HCT116 (cell line): ENCODE measurements around the gene ITSN1. TPM values are rescaled to one million over a fixed set of nuclear protein-coding genes. Genes with fewer than 3 reads are reported as not detected.

Experiments used
- ATAC-seq: fragments of 200-7000 bp; cut with Tn5 transposase; 2 replicates; pipeline ENCODE4 v1.9.1; 2020; ENCODE audit warnings: mild to moderate bottlenecking, moderate library complexity
- BruUV-seq: library from RNA; stranded (reverse); fragments of 400-500 nt; replicated peaks from 2 replicates; lab custom pipeline; 2021; lab: Mats Ljungman, UMichigan
- CTCF ChIA-PET: fragments of 300-600 bp; sonication (Branson Sonifier 250); formaldehyde crosslinking; loops from one replicate; lab custom pipeline; 2021; ENCODE audit warnings: antibody characterized with exemption; lab: Charles Lee
- POLR2A ChIA-PET: fragments of 300-600, 350-600 bp; sonication (Branson Sonifier 250); formaldehyde crosslinking; loops from one replicate; lab custom pipeline; 2021; ENCODE audit warnings: antibody characterized with exemption; lab: Charles Lee
- RAD21 ChIA-PET, 2 experiments: fragments of 300-600 bp; sonication (Branson Sonifier 250); formaldehyde crosslinking; loops; one replicate each; lab custom pipeline; 2023; ENCODE audit warnings: low total read pairs in 2 of 2; ENCODE audit not compliant: uncharacterized antibody in 2 of 2, unreplicated experiment in 2 of 2, low non-redundant PET in 1 of 2; lab: Charles Lee
- DNase-seq: peaks from one replicate; pipeline ENCODE4 v3.0.0-alpha.2; 2010; ENCODE audit warnings: low read depth, low spot score
- H2AFZ ChIP-seq: fragments of 200-600 bp; shearing (Covaris generic), sonication (generic); 2 replicates; pipeline ENCODE4 v1.6.1; 2017; ENCODE audit warnings: low read depth, mixed run types, mixed read lengths, antibody characterized with exemption, low read length; ENCODE audit not compliant: poor library complexity, severe bottlenecking
- H3K27ac ChIP-seq: 2 replicates; pipeline ENCODE4 v1.5.1; 2012; ENCODE audit warnings: low read depth, low read length
- H3K27me3 ChIP-seq: fragments of 200-600 bp; sonication (generic); 2 replicates; pipeline ENCODE4 v1.6.1; 2016; ENCODE audit warnings: mixed run types, low read length, mixed read lengths; ENCODE audit not compliant: insufficient read depth
- H3K36me3 ChIP-seq, 2 experiments: fragments of 200-500 bp in 1 of 2; fragments of 200-600 bp in 1 of 2; sonication (Bioruptor generic) in 1 of 2; sonication (generic) in 1 of 2; 2 replicates each; pipeline versions ENCODE4 v1.5.1 to v1.6.1; 2014 to 2016; ENCODE audit warnings: low read length in 2 of 2, inconsistent platforms in 1 of 2, mixed read lengths in 1 of 2, mixed run types in 1 of 2; ENCODE audit not compliant: insufficient read depth in 2 of 2, control insufficient read depth in 1 of 2
- H3K4me1 ChIP-seq, 2 experiments: fragments of 200-600 bp in 1 of 2; sonication (generic) in 1 of 2; 2 replicates each; pipeline versions ENCODE4 v1.5.1 to v1.6.1; 2012 to 2017; ENCODE audit warnings: low read length in 2 of 2, inconsistent platforms in 1 of 2, mild to moderate bottlenecking in 1 of 2, mixed read lengths in 1 of 2, mixed run types in 1 of 2, moderate library complexity in 1 of 2; ENCODE audit not compliant: insufficient read depth in 2 of 2, control insufficient read depth in 1 of 2
- H3K4me2 ChIP-seq: fragments of 200-600 bp; sonication (generic); 2 replicates; pipeline ENCODE4 v1.6.1; 2017; ENCODE audit warnings: mixed run types, low read length, mixed read lengths
- H3K4me3 ChIP-seq, 2 experiments: fragments of 200-600 bp in 1 of 2; sonication (generic) in 1 of 2; replicated peaks in 1 of 2; 2 replicates each; pipeline ENCODE4 v1.5.1; 2011 to 2016; ENCODE audit warnings: low read length in 2 of 2, control low read depth in 1 of 2, low read depth in 1 of 2, mild to moderate bottlenecking in 1 of 2, mixed read lengths in 1 of 2, mixed run types in 1 of 2
- H3K79me2 ChIP-seq: fragments of 200-600 bp; sonication (generic); 2 replicates; pipeline ENCODE4 v1.6.1; 2017; ENCODE audit warnings: mild to moderate bottlenecking, mixed run types, low read length, moderate library complexity, mixed read lengths; ENCODE audit not compliant: insufficient read depth
- H3K9ac ChIP-seq: fragments of 200-600 bp; sonication (generic); 2 replicates; pipeline ENCODE4 v1.6.1; 2016; ENCODE audit warnings: low read length, mixed read lengths
- H3K9me2 ChIP-seq: fragments of 200-600 bp; sonication (generic), shearing (Covaris generic); 2 replicates; pipeline ENCODE4 v1.6.1; 2017; ENCODE audit warnings: mixed run types, mild to moderate bottlenecking, moderate library complexity; ENCODE audit not compliant: insufficient read depth
- H3K9me3 ChIP-seq, 2 experiments: fragments of 200-500 bp in 1 of 2; fragments of 200-600 bp in 1 of 2; sonication (Bioruptor generic) in 1 of 2; sonication (generic) in 1 of 2; 2 replicates each; pipeline ENCODE4 v1.6.1; 2014 to 2017; ENCODE audit warnings: low read length in 2 of 2, mixed read lengths in 2 of 2, inconsistent platforms in 1 of 2, low read depth in 1 of 2, mild to moderate bottlenecking in 1 of 2, mixed run types in 1 of 2, moderate library complexity in 1 of 2; ENCODE audit not compliant: control insufficient read depth in 1 of 2, insufficient read depth in 1 of 2
- H4K20me1 ChIP-seq: fragments of 200-600 bp; sonication (generic), shearing (Covaris generic); 2 replicates; pipeline ENCODE4 v1.6.1; 2017; ENCODE audit warnings: mixed run types, mild to moderate bottlenecking, moderate library complexity; ENCODE audit not compliant: insufficient read depth
- CBX3 ChIP-seq: IDR thresholded peaks from 2 replicates; pipeline ENCODE4 v1.6.1; 2012; ENCODE audit warnings: low read depth
- CEBPB ChIP-seq: IDR thresholded peaks from 2 replicates; pipeline ENCODE4 v1.6.1; 2012; ENCODE audit warnings: low read depth
- EGR1 ChIP-seq: IDR thresholded peaks from 2 replicates; pipeline ENCODE4 v1.6.1; 2012; ENCODE audit warnings: low read depth
- ELF1 ChIP-seq: IDR thresholded peaks from 2 replicates; pipeline ENCODE4 v1.6.1; 2012; ENCODE audit warnings: low read depth, borderline replicate concordance
- EZH2 ChIP-seq: fragments of 200-600 bp; sonication (generic); IDR thresholded peaks from 2 replicates; pipeline ENCODE4 v1.6.1; 2017; ENCODE audit warnings: antibody characterized with exemption, mixed run types
- EZH2phosphoT487 ChIP-seq: fragments of 200-600 bp; IDR thresholded peaks from 2 replicates; pipeline ENCODE4 v1.6.1; 2018; ENCODE audit warnings: antibody characterized with exemption, borderline replicate concordance
- FOSL1 ChIP-seq: IDR thresholded peaks from 2 replicates; pipeline ENCODE4 v1.6.1; 2012; ENCODE audit warnings: low read depth
- JUND ChIP-seq: IDR thresholded peaks from 2 replicates; pipeline ENCODE4 v1.6.1; 2012
- POLR2A ChIP-seq: IDR thresholded peaks from 2 replicates; pipeline ENCODE4 v1.7.0; 2011; ENCODE audit warnings: borderline replicate concordance; ENCODE audit not compliant: insufficient read depth, insufficient read length; ENCODE audit errors: extremely low read depth
- POLR2AphosphoS5 ChIP-seq: IDR thresholded peaks from 2 replicates; pipeline ENCODE4 v1.6.1; 2011; ENCODE audit warnings: mild to moderate bottlenecking, low read depth, low read length, moderate library complexity
- RAD21 ChIP-seq: IDR thresholded peaks from 2 replicates; pipeline ENCODE4 v1.6.1; 2012; ENCODE audit warnings: low read depth, mild to moderate bottlenecking
- SIN3A ChIP-seq: IDR thresholded peaks from 2 replicates; pipeline ENCODE4 v1.6.1; 2012; ENCODE audit warnings: low read depth
- SRF ChIP-seq: IDR thresholded peaks from 2 replicates; pipeline ENCODE4 v1.6.1; 2012; ENCODE audit warnings: low read depth
- TCF7L2 ChIP-seq: IDR thresholded peaks from 2 replicates; pipeline ENCODE4 v1.7.0; 2011; ENCODE audit warnings: borderline replicate concordance, inconsistent platforms; ENCODE audit not compliant: insufficient read depth, insufficient read length; ENCODE audit errors: extremely low read depth
- ZFX ChIP-seq: fragments of 450-650 bp; IDR thresholded peaks from 2 replicates; pipeline ENCODE4 v1.6.1; 2017
- ZNF274 ChIP-seq: fragments of 200-500 bp; sonication (Bioruptor generic); IDR thresholded peaks from 2 replicates; pipeline ENCODE4 v1.6.1; 2014; ENCODE audit warnings: mild to moderate bottlenecking, low read depth, low read length, inconsistent platforms
- intact Hi-C: fragments of 100-400 bp; cut with micrococcal nuclease; formaldehyde crosslinking; loops from 2 replicates; pipeline ENCODE4 v1.10.0; 2022
- total RNA-seq: library from RNA; stranded (reverse); gene quantifications from one replicate; pipeline ENCODE4 v1.2.1, GENCODE V29; 2021; ENCODE audit not compliant: unreplicated experiment
- TF ChIP-seq, protein P1 (sequence below): IDR thresholded peaks from 2 replicates; pipeline ENCODE4 v1.6.1; 2012
- TF ChIP-seq, protein P2 (sequence below): IDR thresholded peaks from 2 replicates; pipeline ENCODE4 v1.6.1; 2012
- TF ChIP-seq, protein P3 (sequence below), 3 experiments: fragments of 200-600 bp in 1 of 3; sonication (generic) in 1 of 3; IDR thresholded peaks in 2 of 3; conservative IDR thresholded peaks in 1 of 3; 2 replicates each; pipeline ENCODE4 v1.5.1; 2012 to 2017; ENCODE audit warnings: low read depth in 2 of 3, low read length in 2 of 3, antibody characterized with exemption in 1 of 3, borderline replicate concordance in 1 of 3, control low read depth in 1 of 3, mild to moderate bottlenecking in 1 of 3, mixed read lengths in 1 of 3, mixed run types in 1 of 3, moderate library complexity in 1 of 3; ENCODE audit not compliant: insufficient read depth in 1 of 3

The ITSN1 gene
- total RNA-seq, 1 experiment from 2014 or later = 25.8 TPM

DNA sequence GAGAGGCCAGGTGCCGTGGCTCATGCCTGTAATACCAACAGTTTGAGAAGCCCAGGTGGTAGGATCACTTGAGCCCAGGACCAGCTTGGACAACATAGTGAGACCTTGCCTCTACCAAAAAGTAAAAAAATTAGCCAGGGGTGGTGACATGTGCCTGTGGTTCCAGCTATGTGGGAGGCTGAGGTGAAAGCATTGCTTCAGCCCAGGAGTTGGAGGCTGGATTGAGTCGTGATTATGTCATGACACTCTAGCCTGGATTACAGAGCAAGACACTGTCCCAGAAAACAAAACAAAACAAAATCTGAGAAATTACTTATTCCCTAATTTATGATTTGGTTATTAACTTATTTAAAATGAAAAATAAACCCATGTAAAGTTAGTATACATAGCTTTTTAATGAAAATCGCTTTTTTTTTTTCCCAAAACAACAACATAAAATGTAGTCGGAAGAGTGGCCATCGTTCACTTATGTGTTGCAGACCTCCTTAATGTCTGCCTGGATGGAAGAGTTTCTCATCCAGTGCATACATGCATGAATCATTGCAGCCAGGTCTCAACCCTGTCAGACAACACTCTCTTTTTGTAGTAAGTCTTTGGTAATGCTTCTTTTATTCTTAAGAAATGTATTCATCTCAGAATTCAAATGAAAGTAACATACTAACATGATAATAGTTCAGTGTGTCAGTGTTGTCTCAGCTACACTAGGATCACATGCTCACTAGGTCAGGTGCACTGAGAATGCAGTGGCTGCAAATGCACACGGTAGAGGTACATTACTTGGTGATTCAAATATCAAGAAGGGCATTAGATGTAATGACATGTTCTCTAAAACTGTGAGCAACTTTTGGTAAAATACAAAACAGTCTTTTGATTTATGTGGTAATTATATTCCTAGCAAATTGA, 28.0 kb downstream of the ITSN1 start:
- H2AFZ ChIP-seq = no peak overlapping the region
- no peaks in the 10 kb centered on the region for H3K9me2 ChIP-seq
- BruUV-seq = no TSS peak
- H3K79me2 ChIP-seq = peaks cover 57% of the 10 kb centered on the region
- peaks cover 3 to 11% of the 10 kb centered on the region in 2 experiments; a peak in 3 of 4 replicates for H3K4me1 ChIP-seq
- H3K4me3 ChIP-seq = no peak overlapping the region
- ChIA-PET CTCF (no interaction called here), POLR2A (no interaction called here), RAD21 (no interaction called here)
- H4K20me1 ChIP-seq = no peaks in the 10 kb centered on the region
- H3K36me3 ChIP-seq = no peaks in the 10 kb centered on the region
- H3K27me3 ChIP-seq = no peaks in the 10 kb centered on the region
- H3K4me2 ChIP-seq = peak overlapping the region; percentile 19; the same call in 1 of the 2 replicates
- no peak overlapping the region for H3K9ac ChIP-seq
- intact Hi-C loops = no loop called here
- ATAC-seq = peak; percentile 44; the same call in 1 of the 2 replicates
- TF ChIP-seq, protein P1, sequence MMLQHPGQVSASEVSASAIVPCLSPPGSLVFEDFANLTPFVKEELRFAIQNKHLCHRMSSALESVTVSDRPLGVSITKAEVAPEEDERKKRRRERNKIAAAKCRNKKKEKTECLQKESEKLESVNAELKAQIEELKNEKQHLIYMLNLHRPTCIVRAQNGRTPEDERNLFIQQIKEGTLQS = no peak
- TF ChIP-seq CEBPB (no peak), SRF (no peak), EZH2 (no peak), JUND (no peak), POLR2AphosphoS5 (no peak), EZH2phosphoT487 (no peak), CBX3 (no peak), POLR2A (no peak), EGR1 (no peak), RAD21 (no peak), TCF7L2 (no peak), ZFX (no peak), FOSL1 (no peak), ELF1 (no peak), SIN3A (no peak), ZNF274 (no peak)
- TF ChIP-seq, protein P2, sequence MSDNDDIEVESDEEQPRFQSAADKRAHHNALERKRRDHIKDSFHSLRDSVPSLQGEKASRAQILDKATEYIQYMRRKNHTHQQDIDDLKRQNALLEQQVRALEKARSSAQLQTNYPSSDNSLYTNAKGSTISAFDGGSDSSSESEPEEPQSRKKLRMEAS = no peak
- TF ChIP-seq, protein P3, sequence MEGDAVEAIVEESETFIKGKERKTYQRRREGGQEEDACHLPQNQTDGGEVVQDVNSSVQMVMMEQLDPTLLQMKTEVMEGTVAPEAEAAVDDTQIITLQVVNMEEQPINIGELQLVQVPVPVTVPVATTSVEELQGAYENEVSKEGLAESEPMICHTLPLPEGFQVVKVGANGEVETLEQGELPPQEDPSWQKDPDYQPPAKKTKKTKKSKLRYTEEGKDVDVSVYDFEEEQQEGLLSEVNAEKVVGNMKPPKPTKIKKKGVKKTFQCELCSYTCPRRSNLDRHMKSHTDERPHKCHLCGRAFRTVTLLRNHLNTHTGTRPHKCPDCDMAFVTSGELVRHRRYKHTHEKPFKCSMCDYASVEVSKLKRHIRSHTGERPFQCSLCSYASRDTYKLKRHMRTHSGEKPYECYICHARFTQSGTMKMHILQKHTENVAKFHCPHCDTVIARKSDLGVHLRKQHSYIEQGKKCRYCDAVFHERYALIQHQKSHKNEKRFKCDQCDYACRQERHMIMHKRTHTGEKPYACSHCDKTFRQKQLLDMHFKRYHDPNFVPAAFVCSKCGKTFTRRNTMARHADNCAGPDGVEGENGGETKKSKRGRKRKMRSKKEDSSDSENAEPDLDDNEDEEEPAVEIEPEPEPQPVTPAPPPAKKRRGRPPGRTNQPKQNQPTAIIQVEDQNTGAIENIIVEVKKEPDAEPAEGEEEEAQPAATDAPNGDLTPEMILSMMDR (IDR thresholded peaks at IDR 0.05 in 2 of 3, conservative IDR thresholded peaks at IDR 0.05 in 1 of 3; ENCODE audit: borderline replicate concordance in 1 of 3, insufficient read depth in 1 of 3, low read depth in 2 of 3, low read length in 2 of 3) = no peak
- DNase-seq = no peak
- no peak overlapping the region for H3K27ac ChIP-seq
- no peaks in the 10 kb centered on the region for H3K9me3 ChIP-seq
